CD14-positive monocyte (primary cell): ENCODE data around the gene MICU2. TPM values are rescaled to one million over a fixed set of nuclear protein-coding genes. Genes with fewer than 3 reads are reported as not detected.

Experiments used
- DNase-seq, 3 donors: peaks; one replicate each; pipeline ENCODE4 v3.0.0-alpha.2; 2011 to 2022
- H2AFZ ChIP-seq: 2 replicates; pipeline ENCODE4 v1.6.0; 2012; ENCODE audit warnings: mild to moderate bottlenecking, low read depth, low read length, inconsistent platforms; ENCODE audit not compliant: insufficient read depth, poor library complexity, severe bottlenecking
- H3K27ac ChIP-seq, 2 donors: 1 replicate in 1 of 2; 2 replicates in 1 of 2; pipeline ENCODE4 v1.5.1; 2012 to 2013; ENCODE audit warnings: low read length in 2 of 2, control low read depth in 1 of 2, inconsistent platforms in 1 of 2, low read depth in 1 of 2, mild to moderate bottlenecking in 1 of 2
- H3K27me3 ChIP-seq, 2 donors: one replicate each; pipeline versions ENCODE4 v1.6.0 to v1.6.1; 2011 to 2013; ENCODE audit warnings: low read length in 2 of 2; ENCODE audit not compliant: control insufficient read depth in 2 of 2, insufficient read depth in 2 of 2
- H3K36me3 ChIP-seq, 2 donors: replicated peaks in 1 of 2; 1 replicate in 1 of 2; 2 replicates in 1 of 2; pipeline versions ENCODE4 v1.5.1 to v1.6.1; 2012 to 2013; ENCODE audit warnings: low read length in 2 of 2, control low read depth in 1 of 2, inconsistent platforms in 1 of 2, mild to moderate bottlenecking in 1 of 2; ENCODE audit not compliant: insufficient read depth in 2 of 2, control insufficient read depth in 1 of 2
- H3K4me1 ChIP-seq, 2 donors: 1 replicate in 1 of 2; 2 replicates in 1 of 2; pipeline versions ENCODE4 v1.5.1 to v1.6.1; 2012 to 2013; ENCODE audit warnings: low read length in 2 of 2, control low read depth in 1 of 2, inconsistent platforms in 1 of 2, mild to moderate bottlenecking in 1 of 2, moderate library complexity in 1 of 2; ENCODE audit not compliant: insufficient read depth in 2 of 2, control insufficient read depth in 1 of 2
- H3K4me2 ChIP-seq: replicated peaks from 2 replicates; pipeline ENCODE3; 2012; ENCODE audit warnings: low read length, moderate library complexity, mild to moderate bottlenecking; ENCODE audit not compliant: poor library complexity, severe bottlenecking; ENCODE audit errors: extremely low read depth
- H3K4me3 ChIP-seq, 3 experiments: fragments of 200-600 bp in 1 of 3; sonication (generic) in 1 of 3; replicated peaks in 1 of 3; 1 replicate in 2 of 3; 2 replicates in 1 of 3; pipeline ENCODE4 v1.5.1; 2011 to 2013; ENCODE audit warnings: low read length in 3 of 3, mild to moderate bottlenecking in 3 of 3, control low read depth in 2 of 3, low read depth in 2 of 3, inconsistent platforms in 1 of 3, moderate library complexity in 1 of 3
- H3K79me2 ChIP-seq: 2 replicates; pipeline ENCODE4 v1.6.0; 2012; ENCODE audit warnings: mild to moderate bottlenecking, control low read depth, inconsistent platforms, low read length, moderate library complexity; ENCODE audit not compliant: insufficient read depth
- H3K9ac ChIP-seq: 2 replicates; pipeline ENCODE4 v1.6.0; 2017; ENCODE audit warnings: low read length, mild to moderate bottlenecking; ENCODE audit not compliant: insufficient read depth, poor library complexity, severe bottlenecking
- H3K9me3 ChIP-seq, 2 donors: replicated peaks in 1 of 2; 1 replicate in 1 of 2; 2 replicates in 1 of 2; pipeline versions ENCODE4 v1.5.1 to v1.6.1; 2012 to 2013; ENCODE audit warnings: low read length in 2 of 2, control low read depth in 1 of 2; ENCODE audit not compliant: control insufficient read depth in 1 of 2, insufficient read depth in 1 of 2
- H4K20me1 ChIP-seq: 2 replicates; pipeline ENCODE4 v1.6.0; 2012; ENCODE audit warnings: mild to moderate bottlenecking, low read length, control low read depth, moderate library complexity; ENCODE audit not compliant: insufficient read depth
- H3K27ac Mint-ChIP-seq, 7 donors: one replicate each; pipeline ENCODE4 v1.8.0; 2020; ENCODE audit warnings: mild to moderate bottlenecking in 7 of 7, mixed read lengths in 7 of 7, moderate library complexity in 6 of 7, inconsistent platforms in 2 of 7
- H3K27me3 Mint-ChIP-seq, 3 donors: one replicate each; pipeline ENCODE4 v1.8.0; 2021 to 2022; ENCODE audit warnings: low read depth in 3 of 3, mild to moderate bottlenecking in 3 of 3, mixed read lengths in 3 of 3, moderate library complexity in 3 of 3, inconsistent platforms in 1 of 3
- H3K36me3 Mint-ChIP-seq, 2 donors: one replicate each; pipeline ENCODE4 v1.8.0; 2020; ENCODE audit warnings: mixed read lengths in 2 of 2, inconsistent platforms in 1 of 2, mild to moderate bottlenecking in 1 of 2
- H3K4me1 Mint-ChIP-seq: one replicate; pipeline ENCODE4 v1.8.0; 2020; ENCODE audit warnings: mild to moderate bottlenecking, mixed read lengths
- H3K4me3 Mint-ChIP-seq, 2 donors: one replicate each; pipeline ENCODE4 v1.8.0; 2020; ENCODE audit warnings: mild to moderate bottlenecking in 2 of 2, mixed read lengths in 2 of 2, moderate library complexity in 1 of 2
- H3K9me3 Mint-ChIP-seq, 7 donors: one replicate each; pipeline ENCODE4 v1.8.0; 2020 to 2022; ENCODE audit warnings: mixed read lengths in 7 of 7, mild to moderate bottlenecking in 6 of 7, moderate library complexity in 6 of 7, inconsistent platforms in 2 of 7
- WGBS: methylation state at CpG from one replicate; pipeline ENCODE4 v1.1.5; 2013; ENCODE audit warnings: missing lambda C conversion rate; ENCODE audit not compliant: insufficient coverage; 5-methylcytosine and 5-hydroxymethylcytosine counted together
- intact Hi-C, 2 donors: fragments of 100-400 bp; cut with micrococcal nuclease; formaldehyde crosslinking; loops; one replicate each; pipeline versions ENCODE4 v1.15.0 to v1.15.1; 2023
- polyA minus RNA-seq: library from RNA; depleted of rRNA, polyadenylated mRNA; stranded (reverse); fragments of >200 nt; gene quantifications from 2 replicates; pipeline ENCODE4 v1.2.3, GENCODE V29; 2012
- polyA plus RNA-seq, 3 donors: library from polyadenylated mRNA; depleted of rRNA in 1 of 3; unstranded in 2 of 3; stranded (reverse) in 1 of 3; fragments of 300-500 nt in 2 of 3; fragments of >200 nt in 1 of 3; fragmentation: Illumina TruSeq in 2 of 3; gene quantifications; 1 replicate in 2 of 3; 2 replicates in 1 of 3; pipeline ENCODE4 v1.2.3, GENCODE V29; 2012 to 2021
- total RNA-seq, 12 experiments: library from RNA in 1 of 12; stranded (reverse) in 1 of 12; fragments of 120-200 nt in 1 of 12; gene quantifications; one replicate each; pipeline ENCODE4 v1.2.4 and lab custom pipeline; 2013 to 2026; ENCODE audit warnings: mixed read lengths in 6 of 12, inconsistent platforms in 1 of 12
- TF ChIP-seq, protein P1 (sequence below): fragments of 200-600 bp; IDR thresholded peaks from one replicate; pipeline ENCODE4 v1.8.0; 2022; ENCODE audit warnings: antibody characterized with exemption, mild to moderate bottlenecking

The MICU2 gene, protein sequence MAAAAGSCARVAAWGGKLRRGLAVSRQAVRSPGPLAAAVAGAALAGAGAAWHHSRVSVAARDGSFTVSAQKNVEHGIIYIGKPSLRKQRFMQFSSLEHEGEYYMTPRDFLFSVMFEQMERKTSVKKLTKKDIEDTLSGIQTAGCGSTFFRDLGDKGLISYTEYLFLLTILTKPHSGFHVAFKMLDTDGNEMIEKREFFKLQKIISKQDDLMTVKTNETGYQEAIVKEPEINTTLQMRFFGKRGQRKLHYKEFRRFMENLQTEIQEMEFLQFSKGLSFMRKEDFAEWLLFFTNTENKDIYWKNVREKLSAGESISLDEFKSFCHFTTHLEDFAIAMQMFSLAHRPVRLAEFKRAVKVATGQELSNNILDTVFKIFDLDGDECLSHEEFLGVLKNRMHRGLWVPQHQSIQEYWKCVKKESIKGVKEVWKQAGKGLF
- 41.8 TPM for total RNA-seq (2013)
- polyA plus RNA-seq (10 to 100 TPM; 21.5 to 32.1 (median 26.8) TPM), polyA minus RNA-seq (32.7 and 44.4 TPM in 2 replicates), total RNA-seq (lab: John Stamatoyannopoulos, UW) (20.9 to 62.8 (median 50.9) reads per million in 11 experiments)

DNA sequence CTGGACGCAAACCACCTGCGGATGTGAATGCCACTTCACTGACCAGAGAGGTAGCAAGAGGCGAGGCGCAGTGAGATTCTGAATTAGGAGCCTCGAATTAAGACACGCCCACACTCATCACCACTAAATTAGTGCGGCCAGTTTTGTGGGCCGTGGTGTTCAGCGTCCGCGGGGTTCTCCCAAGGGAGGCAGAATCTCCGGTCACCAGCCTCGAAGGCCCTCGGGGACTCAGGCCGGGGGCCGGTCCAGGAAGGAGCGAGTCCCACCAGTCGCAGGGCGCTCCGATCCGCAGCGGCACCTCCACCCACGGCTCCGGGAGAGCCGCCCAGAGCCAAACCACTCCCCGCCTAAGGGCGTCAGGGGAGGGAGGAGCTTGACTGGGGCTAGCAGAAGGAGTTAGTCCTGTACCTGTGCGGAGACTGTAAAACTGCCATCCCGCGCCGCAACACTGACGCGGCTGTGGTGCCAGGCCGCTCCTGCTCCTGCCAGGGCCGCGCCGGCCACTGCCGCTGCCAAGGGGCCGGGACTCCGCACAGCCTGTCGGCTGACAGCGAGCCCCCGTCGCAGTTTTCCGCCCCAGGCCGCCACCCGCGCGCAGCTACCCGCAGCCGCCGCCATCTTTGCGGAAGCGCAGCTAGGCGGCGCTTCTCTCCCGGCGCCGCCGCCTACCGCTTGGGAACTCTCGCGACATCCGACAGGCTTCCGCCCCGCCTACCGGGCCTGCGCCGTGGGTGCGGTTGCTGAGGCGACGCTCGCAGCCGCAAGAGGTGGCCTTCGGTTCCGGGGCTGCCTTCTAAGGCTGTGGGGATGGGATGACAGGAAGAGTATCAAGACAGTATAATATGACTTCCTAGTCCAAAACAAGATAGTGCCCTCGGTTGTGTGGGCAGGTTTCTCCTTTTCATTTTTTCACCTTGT is at the start of gene MICU2:
Gene MICU2, minus strand, starts transcription at position 640 of the 918 bp plus-strand sequence. Its CDS starts 22 bp downstream, at position 618.
- H3K4me3 ChIP-seq, result peak within 1 kb of the TSS; percentile 60 to 84 (median 83)
- H3K9me3 ChIP-seq, result no peaks in the 10 kb centered on the region
- peak within 1 kb of the TSS; percentile 77 for H3K4me2 ChIP-seq
- TF ChIP-seq, protein P1, sequence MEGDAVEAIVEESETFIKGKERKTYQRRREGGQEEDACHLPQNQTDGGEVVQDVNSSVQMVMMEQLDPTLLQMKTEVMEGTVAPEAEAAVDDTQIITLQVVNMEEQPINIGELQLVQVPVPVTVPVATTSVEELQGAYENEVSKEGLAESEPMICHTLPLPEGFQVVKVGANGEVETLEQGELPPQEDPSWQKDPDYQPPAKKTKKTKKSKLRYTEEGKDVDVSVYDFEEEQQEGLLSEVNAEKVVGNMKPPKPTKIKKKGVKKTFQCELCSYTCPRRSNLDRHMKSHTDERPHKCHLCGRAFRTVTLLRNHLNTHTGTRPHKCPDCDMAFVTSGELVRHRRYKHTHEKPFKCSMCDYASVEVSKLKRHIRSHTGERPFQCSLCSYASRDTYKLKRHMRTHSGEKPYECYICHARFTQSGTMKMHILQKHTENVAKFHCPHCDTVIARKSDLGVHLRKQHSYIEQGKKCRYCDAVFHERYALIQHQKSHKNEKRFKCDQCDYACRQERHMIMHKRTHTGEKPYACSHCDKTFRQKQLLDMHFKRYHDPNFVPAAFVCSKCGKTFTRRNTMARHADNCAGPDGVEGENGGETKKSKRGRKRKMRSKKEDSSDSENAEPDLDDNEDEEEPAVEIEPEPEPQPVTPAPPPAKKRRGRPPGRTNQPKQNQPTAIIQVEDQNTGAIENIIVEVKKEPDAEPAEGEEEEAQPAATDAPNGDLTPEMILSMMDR, result no peak
- H3K4me1 Mint-ChIP-seq, result peaks cover 21% of the 10 kb centered on the region
- peak within 1 kb of the TSS; percentile 84 to 89 for H3K4me3 Mint-ChIP-seq
- H3K27me3 ChIP-seq, result peaks cover 0 to 4% of the 10 kb centered on the region in 2 donors
- peaks cover 12 to 16% of the 10 kb centered on the region in 2 donors for H3K4me1 ChIP-seq
- peaks cover 11 to 15% of the 10 kb centered on the region in 2 donors for H3K36me3 Mint-ChIP-seq
- peak within 1 kb of the TSS; percentile 87 to 98 (median 95) for H3K27ac Mint-ChIP-seq
- peak within 1 kb of the TSS; percentile 90 to 91 for H3K27ac ChIP-seq
- under 1% methylated on average over 65 of the region's 77 CpGs for WGBS
- peaks cover 0 to 6% (median 3%) of the 10 kb centered on the region in 7 donors for H3K9me3 Mint-ChIP-seq
- peak within 1 kb of the TSS; percentile 94 for H3K9ac ChIP-seq
- peaks cover 37% of the 10 kb centered on the region for H3K79me2 ChIP-seq
- H3K36me3 ChIP-seq, result peaks cover 0 to 9% of the 10 kb centered on the region in 2 donors
- H3K27me3 Mint-ChIP-seq, result peaks cover 8 to 18% (median 11%) of the 10 kb centered on the region in 3 donors
- H2AFZ ChIP-seq, result peak within 1 kb of the TSS; percentile 72
- intact Hi-C loops, result loop anchor here (5.0 to 10.0 kb wide), 2 partner anchors 429 to 831 kb away; partner anchors contain the start of genes EEF1AKMT1 (in 1 of the 2), MRPL57 (in 1 of the 2) and SKA3 (in 1 of the 2)
- DNase-seq, result peak; percentile 91 to 93 (median 92)
- peaks cover 38% of the 10 kb centered on the region for H4K20me1 ChIP-seq

- Histone ChIP-seq H3K9me3 (no peaks in the 10 kb centered on the region), H3K4me3 (no peak overlapping the region), H3K9ac (no peak overlapping the region), H3K27me3 (no peaks in the 10 kb centered on the region), H2AFZ (no peak overlapping the region), H3K36me3 (no peaks in the 10 kb centered on the region), H3K27ac (no peak overlapping the region), H3K79me2 (no peaks in the 10 kb centered on the region), H4K20me1 (no peaks in the 10 kb centered on the region), H3K4me2 (no peak overlapping the region), H3K4me1 (peaks cover 3 to 8% of the 10 kb centered on the region in 2 donors)
- Mint-ChIP-seq H3K27ac (no peak overlapping the region), H3K9me3 (peaks cover 0 to 2% (median 0%) of the 10 kb centered on the region in 7 donors), H3K36me3 (no peaks in the 10 kb centered on the region), H3K4me1 (peaks cover 8% of the 10 kb centered on the region), H3K27me3 (peaks cover 3 to 7% (median 6%) of the 10 kb centered on the region in 3 donors), H3K4me3 (no peak overlapping the region)
- DNase-seq, result no peak
- TF ChIP-seq, protein P1, result no peak
- intact Hi-C loops, result no loop called here
- WGBS, result 100% methylated on average over 1 of the region's 2 CpGs
These were observed 37.7 kb upstream of the MICU2 start for GRCh38 chr13:21641629-21642028.
